GM12864 (cell line): Measurements from ENCODE around the gene TPK1.

Experiments
- DNase-seq: peaks from one replicate; pipeline ENCODE4 v3.0.0-alpha.2; 2011; ENCODE audit warnings: low read depth
- H3K4me3 ChIP-seq: 2 replicates; pipeline ENCODE4 v1.5.1; 2011; ENCODE audit warnings: mild to moderate bottlenecking, low read depth, low read length, control low read depth
- CTCF ChIP-seq: IDR thresholded peaks from 2 replicates; pipeline ENCODE4 v1.5.1; 2011; ENCODE audit warnings: low read depth, mild to moderate bottlenecking, moderate library complexity, low read length, control low read depth, inconsistent platforms; ENCODE audit errors: missing control alignments

The TPK1 gene

GRCh38 chr7:144500225-144500624 lies 335.6 kb downstream of the TPK1 start:
- TF ChIP-seq CTCF, result no peak
- no peak overlapping the region for H3K4me3 ChIP-seq
- no peak for DNase-seq

DNA sequence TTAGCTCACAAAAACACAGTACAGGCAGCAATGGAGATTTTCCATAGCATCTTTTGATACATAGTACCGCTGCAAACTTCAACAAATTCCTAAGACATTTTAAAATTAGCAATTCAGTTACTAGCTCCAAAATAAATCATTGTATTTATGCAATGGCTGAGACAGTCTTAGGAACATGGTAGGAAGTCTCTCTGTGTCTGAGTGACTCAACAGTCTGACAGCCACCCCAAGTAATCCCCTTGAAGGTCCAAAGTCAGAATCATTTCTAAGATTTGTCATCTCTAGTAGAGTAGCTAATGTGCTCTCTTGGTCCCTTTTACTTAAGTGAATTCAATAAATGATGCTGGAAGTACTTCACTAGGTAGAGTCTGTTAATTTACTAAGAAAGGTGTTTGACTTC lies 338.6 kb downstream of the TPK1 start:
- no peak for DNase-seq
- no peak overlapping the region for H3K4me3 ChIP-seq
- TF ChIP-seq CTCF, result no peak

- no peak for DNase-seq
- no peak for TF ChIP-seq CTCF
- no peak overlapping the region for H3K4me3 ChIP-seq
These were observed 341.5 kb downstream of the TPK1 start for GRCh38 chr7:144494355-144494754.

DNA sequence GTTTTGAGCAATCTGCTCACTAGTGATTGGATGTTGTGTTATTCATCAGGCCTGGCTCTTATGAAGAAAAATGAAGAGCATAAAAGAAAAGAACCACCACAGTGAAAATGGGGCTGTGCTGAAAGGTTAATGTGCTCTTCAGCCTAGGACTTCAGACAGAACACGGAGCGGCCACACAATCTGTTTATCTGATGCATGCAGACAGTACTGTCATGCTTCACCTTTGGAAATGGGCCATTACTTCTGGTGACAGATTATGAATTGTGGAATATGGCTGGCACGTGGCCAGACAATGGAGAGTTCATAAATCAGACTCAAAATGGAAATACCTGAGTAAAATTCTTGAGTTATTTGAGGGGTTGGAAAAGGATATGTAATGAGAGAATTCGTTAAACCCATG lies 346.3 kb downstream of the TPK1 start:
- no peak for DNase-seq
- TF ChIP-seq CTCF, result no peak
- no peak overlapping the region for H3K4me3 ChIP-seq

DNA sequence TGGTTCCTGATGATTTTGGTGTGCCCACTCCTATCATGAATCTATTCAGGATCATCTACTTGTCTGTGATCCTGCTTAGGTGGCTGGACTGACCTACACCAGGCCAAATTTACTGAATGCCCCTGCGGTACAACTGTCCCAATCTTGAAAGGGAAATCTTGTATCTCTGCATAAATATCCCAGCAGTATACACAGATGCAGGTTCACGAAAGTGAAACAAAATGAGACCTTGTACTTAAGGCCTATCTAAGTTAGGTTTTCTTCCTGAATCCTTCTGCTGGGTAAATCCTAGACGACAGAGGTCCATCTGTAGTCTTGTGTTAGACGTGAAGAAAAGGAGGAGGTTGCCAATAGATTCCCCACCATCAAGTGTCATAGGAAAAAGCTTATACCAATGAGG lies 346.9 kb downstream of the TPK1 start:
- no peak overlapping the region for H3K4me3 ChIP-seq
- DNase-seq, result no peak
- TF ChIP-seq CTCF, result no peak

GRCh38 chr7:144487901-144488300 lies 348.0 kb downstream of the TPK1 start:
- TF ChIP-seq CTCF, result no peak
- no peak for DNase-seq
- H3K4me3 ChIP-seq, result no peak overlapping the region

GRCh38 chr7:144484445-144484844 lies 351.4 kb downstream of the TPK1 start:
- DNase-seq, result no peak
- TF ChIP-seq CTCF, result no peak

More at GRCh38 chr7:144484445-144484844, 351.4 kb downstream of the TPK1 start:
- no peak overlapping the region for H3K4me3 ChIP-seq
